Keratinocyte (primary cell): ENCODE results near the gene FUT8.

Experiments
- EZH2 ChIP-seq: IDR thresholded peaks from one replicate; pipeline ENCODE4 v1.6.1; 2012; ENCODE audit warnings: inconsistent platforms, mild to moderate bottlenecking, low read length, moderate library complexity
- TF ChIP-seq, protein P1 (sequence below), 3 experiments: IDR thresholded peaks in 1 of 3; conservative IDR thresholded peaks in 1 of 3; optimal IDR thresholded peaks in 1 of 3; 2 replicates in 2 of 3; 3 replicates in 1 of 3; pipeline versions ENCODE3 to v1.5.1; 2011; ENCODE audit warnings: low read length in 3 of 3, mild to moderate bottlenecking in 3 of 3, moderate library complexity in 2 of 3, control low read depth in 1 of 3, inconsistent platforms in 1 of 3; ENCODE audit not compliant: insufficient read depth in 2 of 3; ENCODE audit errors: extremely low read depth in 1 of 3

DNA sequence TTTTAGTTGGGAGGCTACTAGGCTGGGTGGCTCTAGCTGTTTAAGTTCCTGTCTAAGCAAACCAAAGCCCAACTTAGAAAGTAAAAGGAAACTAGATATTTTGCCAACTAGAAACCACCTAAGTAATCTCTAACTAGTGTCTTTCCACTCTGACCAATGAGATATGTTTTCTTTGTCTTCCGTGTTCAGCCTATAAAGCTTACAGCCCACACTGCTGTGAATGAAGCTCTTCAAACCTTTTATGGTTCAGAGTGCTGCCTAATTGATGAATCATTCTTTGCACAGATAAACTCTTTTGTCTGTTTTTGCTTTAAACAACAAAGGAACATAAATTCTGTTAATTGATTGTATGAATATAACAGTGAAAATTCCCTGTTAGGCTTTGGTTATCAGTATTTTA is 66.1 kb downstream of the FUT8 start:
- TF ChIP-seq, protein P1, sequence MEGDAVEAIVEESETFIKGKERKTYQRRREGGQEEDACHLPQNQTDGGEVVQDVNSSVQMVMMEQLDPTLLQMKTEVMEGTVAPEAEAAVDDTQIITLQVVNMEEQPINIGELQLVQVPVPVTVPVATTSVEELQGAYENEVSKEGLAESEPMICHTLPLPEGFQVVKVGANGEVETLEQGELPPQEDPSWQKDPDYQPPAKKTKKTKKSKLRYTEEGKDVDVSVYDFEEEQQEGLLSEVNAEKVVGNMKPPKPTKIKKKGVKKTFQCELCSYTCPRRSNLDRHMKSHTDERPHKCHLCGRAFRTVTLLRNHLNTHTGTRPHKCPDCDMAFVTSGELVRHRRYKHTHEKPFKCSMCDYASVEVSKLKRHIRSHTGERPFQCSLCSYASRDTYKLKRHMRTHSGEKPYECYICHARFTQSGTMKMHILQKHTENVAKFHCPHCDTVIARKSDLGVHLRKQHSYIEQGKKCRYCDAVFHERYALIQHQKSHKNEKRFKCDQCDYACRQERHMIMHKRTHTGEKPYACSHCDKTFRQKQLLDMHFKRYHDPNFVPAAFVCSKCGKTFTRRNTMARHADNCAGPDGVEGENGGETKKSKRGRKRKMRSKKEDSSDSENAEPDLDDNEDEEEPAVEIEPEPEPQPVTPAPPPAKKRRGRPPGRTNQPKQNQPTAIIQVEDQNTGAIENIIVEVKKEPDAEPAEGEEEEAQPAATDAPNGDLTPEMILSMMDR (optimal IDR thresholded peaks at IDR 0.05 in 1 of 3, IDR thresholded peaks at IDR 0.05 in 1 of 3, conservative IDR thresholded peaks at IDR 0.05 in 1 of 3; ENCODE audit: extremely low read depth in 1 of 3, insufficient read depth in 2 of 3, low read length in 3 of 3): no peak
- no peak for TF ChIP-seq EZH2
